ENCODE data around the gene GALNT1.

DNA sequence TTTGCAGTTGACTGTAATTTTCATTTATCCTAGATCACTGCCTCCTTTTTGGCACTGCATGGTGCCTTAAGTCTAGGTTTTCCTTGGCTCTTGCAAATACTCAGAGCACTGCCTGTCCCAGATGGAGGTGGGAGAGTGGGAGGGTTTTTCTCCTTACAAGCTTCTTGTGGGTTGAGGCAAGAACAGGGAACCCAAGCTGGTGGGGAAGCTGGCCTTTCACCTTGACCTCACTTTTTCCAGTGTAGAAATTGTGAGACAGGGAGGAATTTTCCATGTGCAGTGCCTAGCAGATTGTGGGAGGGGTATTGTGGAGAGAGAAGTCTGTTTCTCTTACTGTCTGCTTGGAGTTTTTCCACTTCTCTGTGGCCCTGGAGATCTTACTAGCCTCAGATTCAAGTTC, 21.5 kb downstream of the GALNT1 start:
- no peak for TF ChIP-seq EZH2 (IDR thresholded peaks at IDR 0.05)
- no peak for TF ChIP-seq POLR2AphosphoS5 (IDR thresholded peaks at IDR 0.05; ENCODE audit: borderline replicate concordance, low read depth, low read length)
- no peak for TF ChIP-seq FOXP2 (optimal IDR thresholded peaks at IDR 0.05; ENCODE audit: control extremely low read depth, extremely low read length, insufficient read depth)
